BE2C (cell line): Measurements from ENCODE around the gene NR4A1.
"Not testable (repeated sequence)": the region's sequence is repeated elsewhere in the genome, so short reads cannot be mapped to it uniquely, and the experiment has no call there.

Experiments used
- DNase-seq: peaks from one replicate; pipeline ENCODE4 v3.0.0-alpha.2; 2020
- H3K27me3 ChIP-seq: fragments of 250-450 bp; sonication (Bioruptor Pico); 2 replicates; pipeline ENCODE4 v1.5.1; 2020; ENCODE audit warnings: mild to moderate bottlenecking
- H3K36me3 ChIP-seq: fragments of 250-450 bp; sonication (Bioruptor Pico); 2 replicates; pipeline ENCODE4 v1.5.1; 2020; ENCODE audit warnings: mild to moderate bottlenecking
- H3K4me1 ChIP-seq: fragments of 250-450 bp; sonication (Bioruptor Pico); 2 replicates; pipeline ENCODE4 v1.5.1; 2020
- H3K4me3 ChIP-seq: 2 replicates; pipeline ENCODE4 v1.5.1; 2011; ENCODE audit warnings: low read depth, low read length
- H3K9me3 ChIP-seq: fragments of 250-450 bp; sonication (Bioruptor Pico); 2 replicates; pipeline ENCODE4 v1.5.1; 2020
- CTCF ChIP-seq: IDR thresholded peaks from 2 replicates; pipeline ENCODE4 v1.5.1; 2012; ENCODE audit warnings: mild to moderate bottlenecking, low read depth, low read length

The NR4A1 gene

GRCh38 chr12:52097045-52097666 lies 45.9 kb downstream of the NR4A1 start:
- H3K9me3 ChIP-seq, result no peaks in the 10 kb centered on the region
- H3K36me3 ChIP-seq, result no peaks in the 10 kb centered on the region
- no peak for DNase-seq
- no peak for TF ChIP-seq CTCF
- H3K4me1 ChIP-seq, result no peaks in the 10 kb centered on the region
- peaks cover 38% of the 10 kb centered on the region for H3K27me3 ChIP-seq
- H3K4me3 ChIP-seq, result no peak overlapping the region

- not testable (repeated sequence) for H3K4me3 ChIP-seq, H3K9me3 ChIP-seq, H3K36me3 ChIP-seq, H3K4me1 ChIP-seq, DNase-seq
- peaks cover 67% of the 10 kb centered on the region for H3K27me3 ChIP-seq
These were observed 53.3 kb downstream of the NR4A1 start for GRCh38 chr12:52104431-52105089.
